DMS79 treated with DMSO at 0.1 percent for 48 hours (cell line): ENCODE measurements around the gene HS3ST1.

Experiments used
- DNase-seq: peaks from one replicate; lab custom pipeline; 2025; lab: John Stamatoyannopoulos, UW

The HS3ST1 gene

DNA sequence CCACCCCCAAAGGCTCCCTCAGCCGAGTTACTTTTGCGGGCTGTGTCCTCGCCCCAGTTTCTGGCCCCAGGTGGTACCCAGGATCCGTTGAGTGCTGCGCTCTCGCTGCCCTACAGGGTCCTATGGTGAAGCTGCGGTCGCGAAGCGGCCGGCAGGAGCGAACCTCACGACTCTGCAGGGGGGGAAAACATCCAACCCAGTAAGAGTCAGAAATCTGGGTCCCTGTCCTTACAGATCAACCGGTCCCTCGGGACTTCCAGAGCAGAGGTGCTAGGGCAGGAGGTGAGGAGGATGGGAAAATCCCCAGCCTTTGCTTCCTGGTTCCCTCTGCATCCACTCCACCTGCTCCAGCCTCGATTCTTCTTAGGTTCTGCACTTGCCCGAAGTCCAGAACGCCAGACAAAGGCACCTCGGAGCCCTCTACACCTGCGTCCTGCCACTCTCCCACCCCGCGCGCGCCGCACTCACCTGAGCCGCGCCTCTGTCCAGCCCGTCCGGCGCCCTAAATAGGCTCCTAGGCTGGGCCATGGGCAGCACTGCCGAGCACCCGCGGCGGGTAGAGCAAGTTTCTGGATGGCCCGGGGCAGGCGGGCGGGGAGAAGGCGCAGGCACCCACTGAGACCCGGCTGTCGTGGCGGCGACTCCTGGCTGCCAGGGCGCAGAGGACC lies at the start of gene HS3ST1:
Gene HS3ST1, minus strand, starts transcription at position 664 of the 668 bp plus-strand sequence. CDS start 28,889 bp downstream, outside the sequence.
- no peak for DNase-seq

DNA sequence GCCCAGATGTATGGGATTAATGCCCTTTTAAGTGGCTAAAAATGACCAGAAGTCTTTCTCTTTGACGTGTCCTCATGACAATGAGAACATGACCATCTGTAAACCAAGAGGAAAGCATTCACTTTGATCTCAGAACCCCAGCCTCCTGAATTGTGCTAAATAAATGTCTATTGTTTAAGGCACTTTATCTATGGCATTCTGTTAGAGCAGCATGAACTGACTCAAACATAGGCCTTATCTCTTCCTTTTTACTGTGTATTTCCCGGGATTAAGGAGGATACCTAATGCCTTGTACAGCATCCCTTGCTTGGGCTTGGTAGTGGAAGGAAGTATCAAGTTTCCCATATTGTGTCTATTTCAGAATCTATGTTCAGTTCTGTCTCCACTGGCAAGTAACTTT lies 47.2 kb upstream of the HS3ST1 start:
- no peak for DNase-seq

- no peak for DNase-seq
These were observed 45.5 kb upstream of the HS3ST1 start for GRCh38 chr4:11474146-11474545.

GRCh38 chr4:11472535-11472934 lies 43.8 kb upstream of the HS3ST1 start:
- DNase-seq: no peak

GRCh38 chr4:11471618-11472017 lies 42.9 kb upstream of the HS3ST1 start:
- no peak for DNase-seq

GRCh38 chr4:11471046-11471441 lies 42.4 kb upstream of the HS3ST1 start:
- DNase-seq: no peak

DNA sequence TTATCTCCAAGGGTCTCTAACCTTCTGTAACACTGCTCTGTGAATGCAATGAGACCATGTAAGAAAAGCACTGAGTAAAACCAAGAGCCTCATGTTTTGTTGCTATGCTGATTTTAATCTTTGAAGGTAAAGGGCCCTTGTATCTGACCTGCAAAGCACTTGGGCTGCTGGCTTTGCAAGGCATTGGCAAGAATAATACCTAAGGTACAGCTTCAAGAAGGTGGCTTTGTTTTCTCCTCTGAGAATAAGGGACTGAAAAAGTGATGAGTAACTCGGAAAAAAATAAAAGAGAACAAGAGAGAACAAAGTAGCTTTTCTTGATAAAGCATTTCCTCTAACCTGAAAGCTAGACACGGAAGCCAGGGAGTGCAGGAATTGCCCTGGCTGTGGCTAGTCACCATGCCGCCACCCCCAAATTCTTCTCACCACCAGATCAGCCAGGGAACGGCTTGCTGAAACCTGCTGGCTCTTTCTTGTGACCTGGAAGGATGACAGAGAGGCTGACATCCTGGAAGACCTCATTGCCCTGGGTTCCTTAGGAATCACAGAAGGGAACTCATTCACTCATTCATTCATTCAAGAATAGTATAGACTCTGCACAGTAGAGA lies 41.8 kb upstream of the HS3ST1 start:
- DNase-seq: no peak

- DNase-seq: no peak
These were observed 41.1 kb upstream of the HS3ST1 start for GRCh38 chr4:11469650-11470437.

GRCh38 chr4:11468901-11469300 lies 40.2 kb upstream of the HS3ST1 start:
- DNase-seq: no peak

DNA sequence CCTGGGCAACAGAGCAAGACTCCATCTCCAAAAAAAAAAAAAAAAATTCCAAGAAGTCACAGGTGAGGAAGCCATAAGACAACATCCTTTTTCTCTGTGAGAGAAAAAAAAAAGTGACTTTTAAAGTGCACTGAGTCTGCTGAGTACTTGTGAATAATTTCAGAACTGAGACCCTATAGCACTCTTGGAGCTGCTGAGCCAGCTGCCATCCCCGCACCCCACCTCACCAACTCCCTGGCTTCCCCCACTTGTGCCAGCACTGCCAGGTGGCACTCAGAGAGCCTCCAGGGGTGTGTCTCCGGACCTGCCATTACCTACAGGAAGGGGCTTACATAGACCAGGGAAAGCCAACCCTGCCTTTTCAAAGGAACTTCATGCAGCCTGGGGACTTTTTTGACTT lies 39.2 kb upstream of the HS3ST1 start:
- DNase-seq: no peak

DNA sequence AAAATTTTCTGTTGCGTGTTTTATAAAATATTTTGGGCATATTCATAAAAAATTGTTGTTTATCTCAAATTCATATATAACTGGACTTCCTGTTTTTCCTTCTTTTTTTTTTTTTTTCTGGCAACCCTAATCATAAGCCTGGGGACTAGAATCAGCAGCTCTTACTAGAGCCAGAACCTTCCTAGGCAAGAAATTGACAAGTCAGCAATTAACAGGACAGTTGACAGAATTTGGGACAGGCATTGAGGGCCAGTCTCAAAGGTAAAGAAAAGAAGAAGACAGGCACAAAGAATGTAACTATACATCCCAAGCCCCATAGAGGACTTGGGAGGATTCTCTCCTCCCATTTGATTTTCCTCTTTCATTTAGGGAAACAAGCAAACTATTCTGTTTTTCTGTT lies 35.0 kb upstream of the HS3ST1 start:
- DNase-seq: no peak

DNA sequence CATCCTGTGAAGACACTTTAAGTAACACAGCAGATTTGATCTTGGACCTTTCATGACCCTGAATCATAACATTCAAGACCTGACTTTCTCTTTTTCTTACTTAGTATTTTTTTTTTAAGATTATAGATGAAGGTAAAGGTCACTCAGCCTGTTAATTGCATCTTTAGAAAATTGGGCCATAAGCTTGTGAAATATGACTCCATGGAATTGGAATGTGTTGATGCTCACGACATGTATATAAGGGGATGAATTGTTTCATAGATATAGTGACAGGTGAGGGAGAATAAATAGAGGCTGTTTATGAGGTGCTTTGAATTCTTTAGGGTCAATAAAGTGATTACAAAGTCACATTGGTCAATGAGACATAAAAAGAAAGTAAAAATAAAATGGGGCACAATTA lies 27.7 kb upstream of the HS3ST1 start:
- no peak for DNase-seq

DNA sequence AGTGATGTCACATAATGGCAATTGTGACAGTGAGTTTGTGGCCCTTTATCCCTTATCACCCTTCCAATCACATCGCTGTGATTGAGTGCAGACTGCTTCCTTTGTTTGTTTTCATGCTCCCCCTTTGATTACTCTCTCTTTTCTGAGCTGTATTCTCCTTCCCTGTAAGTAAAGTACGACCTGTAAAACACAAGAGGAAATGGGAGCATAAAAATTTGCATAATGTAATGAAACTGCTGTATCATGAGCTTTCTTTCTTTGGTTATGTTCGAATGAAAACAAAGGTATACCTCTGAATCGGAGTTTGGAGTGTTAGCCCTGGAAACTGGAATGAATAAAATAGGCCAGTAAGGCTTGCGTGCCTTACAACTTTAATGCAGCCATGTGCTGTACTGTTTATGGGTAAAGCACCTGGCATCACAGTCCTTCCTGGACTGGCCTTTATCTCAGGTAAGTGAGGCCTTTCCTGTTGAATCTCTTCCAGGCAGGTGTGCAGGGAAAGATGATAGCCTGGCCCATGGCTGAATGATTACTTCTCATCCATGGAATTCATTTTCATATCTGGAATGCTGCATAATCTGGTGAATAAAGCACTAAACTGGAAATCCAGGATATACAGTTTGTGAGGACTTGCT lies 26.6 kb upstream of the HS3ST1 start:
- no peak for DNase-seq

- no peak for DNase-seq
These were observed 23.0 kb upstream of the HS3ST1 start for GRCh38 chr4:11451716-11452115.

DNA sequence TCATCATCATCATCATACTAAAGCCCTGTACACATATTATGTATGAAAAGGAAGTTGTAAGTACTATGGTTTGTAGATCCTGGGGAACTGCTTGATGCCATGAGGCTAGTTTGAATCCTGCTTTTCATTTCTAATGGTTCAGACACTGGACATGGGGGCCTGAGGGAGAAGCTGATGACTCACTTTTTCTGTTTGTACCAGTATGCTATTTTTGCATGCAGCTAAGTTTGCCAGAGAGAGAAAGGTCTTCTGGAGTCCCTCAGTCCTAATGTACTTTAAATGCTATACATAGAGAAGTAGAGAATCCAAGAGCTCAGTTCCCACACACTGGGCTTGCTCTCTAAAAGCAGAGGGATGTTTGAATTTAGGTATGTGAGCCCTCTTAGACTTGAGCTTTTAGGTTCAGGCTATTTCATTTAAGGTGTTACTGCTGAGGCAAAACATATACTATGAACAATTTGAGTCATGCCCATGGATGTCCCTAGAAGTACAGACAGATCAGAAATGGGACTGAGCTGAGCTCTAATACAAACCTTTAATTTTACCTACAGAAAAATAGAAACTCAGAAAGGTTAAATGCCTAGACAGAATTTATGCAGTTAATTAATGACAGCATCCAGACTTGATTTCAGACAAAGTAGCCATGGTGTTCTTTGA lies 17.6 kb upstream of the HS3ST1 start:
- no peak for DNase-seq

GRCh38 chr4:11441194-11441556 lies 12.5 kb upstream of the HS3ST1 start:
- no peak for DNase-seq

DNA sequence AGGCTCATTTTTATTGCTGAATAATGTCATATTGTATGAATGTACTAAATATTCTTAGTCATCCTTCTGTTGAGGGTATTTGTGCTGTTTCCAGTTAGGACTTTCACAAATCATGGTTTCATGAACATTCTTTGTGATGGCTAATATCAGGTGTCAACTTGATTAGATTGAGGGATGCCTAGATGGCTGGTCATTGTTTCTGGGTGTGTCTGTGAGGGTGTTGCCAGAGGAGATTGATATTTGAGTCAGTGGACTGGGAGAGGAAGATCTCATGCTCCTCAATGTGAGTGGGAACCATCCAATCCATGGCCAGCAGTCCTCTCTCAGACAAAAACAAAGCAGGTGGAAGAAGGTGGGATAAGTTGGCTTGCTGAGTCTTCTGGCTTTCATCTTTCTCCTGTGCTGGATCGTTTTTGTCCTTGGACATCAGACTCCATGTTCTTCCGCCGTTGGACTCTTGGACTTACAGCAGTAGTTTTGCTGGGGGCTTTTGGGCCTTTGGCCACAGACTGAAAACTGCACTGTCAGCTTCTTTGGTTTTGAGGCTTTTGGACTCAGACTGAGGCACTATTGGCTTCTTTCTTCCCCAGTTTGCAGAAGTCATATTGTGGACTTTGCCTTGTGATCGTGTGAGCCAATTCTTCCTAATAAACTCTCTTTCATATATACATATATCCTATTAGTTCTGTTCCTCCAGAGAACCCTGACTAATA lies 11.9 kb upstream of the HS3ST1 start:
- DNase-seq: no peak

DNA sequence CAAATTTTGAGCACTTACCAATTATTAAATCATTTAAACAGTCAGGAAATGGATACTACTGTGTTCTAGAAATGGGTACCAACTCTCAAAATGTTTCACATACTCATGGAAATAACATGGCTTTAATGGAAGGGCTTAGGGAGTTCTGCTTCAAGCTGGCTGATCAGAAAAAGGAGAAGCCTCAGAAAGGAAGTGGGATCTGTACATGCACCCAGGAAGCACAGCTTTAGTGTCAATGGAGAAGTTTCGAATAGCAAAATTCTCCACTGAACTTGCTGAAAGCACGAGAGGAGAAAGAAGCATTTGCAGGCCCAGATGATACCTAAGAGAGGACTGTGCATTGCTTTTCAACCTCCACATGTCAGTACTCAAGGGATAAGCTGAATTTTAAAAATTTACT lies 11.1 kb upstream of the HS3ST1 start:
- DNase-seq: no peak

DNA sequence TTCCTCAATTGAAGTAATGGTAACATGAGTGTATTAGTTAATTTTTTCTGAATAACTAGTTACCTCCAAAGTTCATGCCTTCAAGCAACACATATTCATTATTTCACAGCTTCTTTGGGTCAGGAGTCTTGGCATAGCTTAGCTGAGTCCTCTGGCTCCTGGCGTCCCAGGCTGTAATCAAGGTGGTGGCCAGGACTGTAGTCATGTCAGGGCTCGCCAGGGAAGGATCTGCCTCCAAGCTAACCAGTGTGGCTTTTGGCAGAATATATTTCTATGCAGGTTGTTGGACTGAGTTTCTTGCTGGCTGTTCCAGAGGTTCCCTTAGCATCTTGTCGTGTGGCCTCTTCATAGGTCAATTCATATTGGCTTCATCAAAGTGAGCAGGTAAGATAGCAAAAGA lies 10.0 kb upstream of the HS3ST1 start:
- DNase-seq: no peak

GRCh38 chr4:11436673-11437072 lies 8.0 kb upstream of the HS3ST1 start:
- DNase-seq: no peak

DNA sequence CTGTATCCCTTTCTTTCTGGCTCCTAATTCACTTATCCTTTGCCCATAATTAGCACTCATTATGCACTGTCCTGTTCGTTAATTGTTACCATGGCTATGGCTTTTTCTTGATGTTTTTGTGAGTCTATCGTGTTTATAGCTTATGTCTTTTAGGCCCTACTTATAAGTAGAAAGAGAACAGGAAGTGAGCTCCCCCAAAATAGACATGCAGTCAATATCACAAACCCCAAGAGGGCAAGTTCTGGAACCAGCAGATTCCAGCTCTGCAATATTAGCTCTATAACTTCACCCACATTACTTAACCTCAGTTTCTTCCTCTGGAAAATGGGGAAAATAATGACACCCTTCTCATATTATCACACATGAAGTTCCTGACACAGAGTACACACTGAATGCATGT lies 7.4 kb upstream of the HS3ST1 start:
- no peak for DNase-seq

DNA sequence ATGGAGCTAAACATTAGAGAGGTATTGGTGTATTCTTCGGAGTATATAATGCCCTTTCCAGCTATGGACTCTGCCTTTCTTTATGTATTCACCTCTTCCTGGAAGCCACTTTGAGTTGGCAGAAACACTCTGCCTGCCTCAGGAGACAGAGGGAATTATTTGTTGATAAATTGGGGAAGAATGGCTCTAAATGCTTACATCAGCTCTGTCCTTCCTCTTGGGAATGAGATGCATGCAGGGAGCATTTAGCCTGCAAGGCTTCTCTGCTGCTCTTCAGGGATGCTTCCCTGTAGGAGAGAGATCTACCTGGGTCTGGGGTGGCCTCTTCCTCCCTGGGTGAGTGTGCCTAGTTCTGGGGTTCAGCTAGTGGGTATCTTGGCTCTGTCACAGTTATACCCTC lies 6.9 kb upstream of the HS3ST1 start:
- no peak for DNase-seq
